H1 (cell line): ENCODE measurements around the gene RASAL2. TPM values are rescaled to one million over a fixed set of nuclear protein-coding genes. Genes with fewer than 3 reads are reported as not detected.

Experiments used
- CTCF ChIA-PET: fragments of 300-600 bp; sonication (Branson Sonifier 250); formaldehyde crosslinking; loops from one replicate; lab custom pipeline; 2021; ENCODE audit not compliant: partially characterized antibody; lab: Charles Lee
- POLR2A ChIA-PET: fragments of 300-600 bp; sonication (Branson Sonifier 250); formaldehyde crosslinking; loops from one replicate; lab custom pipeline; 2021; ENCODE audit warnings: inconsistent platforms; ENCODE audit not compliant: partially characterized antibody; lab: Charles Lee
- DNase-seq, 2 experiments: peaks; one replicate each; pipeline versions ENCODE4 v3.0.0 to v3.0.0-alpha.2; 2010 to 2022; ENCODE audit warnings: low spot score in 2 of 2, low read depth in 1 of 2, mixed read lengths in 1 of 2
- FAIRE-seq: peaks from 2 replicates; lab custom pipeline; 2011; peaks lifted over from hg19 to GRCh38; lab: Jason Lieb, UNC
- H2AFZ ChIP-seq: 2 replicates; pipeline ENCODE4 v1.8.1; 2012; ENCODE audit warnings: low read length, inconsistent platforms
- H2AK5ac ChIP-seq: 2 replicates; pipeline ENCODE4 v1.6.1; 2013; ENCODE audit warnings: low read depth, low read length
- H2BK120ac ChIP-seq: replicated peaks from 2 replicates; pipeline ENCODE3; 2013; ENCODE audit warnings: low read depth, low read length, inconsistent platforms
- H2BK12ac ChIP-seq: 2 replicates; pipeline ENCODE4 v1.6.1; 2013; ENCODE audit warnings: low read depth, low read length
- H2BK15ac ChIP-seq: 2 replicates; pipeline ENCODE4 v1.6.1; 2013; ENCODE audit warnings: low read length
- H2BK20ac ChIP-seq: 2 replicates; pipeline ENCODE4 v1.6.1; 2013; ENCODE audit warnings: low read length
- H2BK5ac ChIP-seq: 2 replicates; pipeline ENCODE4 v1.6.1; 2013; ENCODE audit warnings: low read depth, low read length
- H3K14ac ChIP-seq: 2 replicates; pipeline ENCODE4 v1.6.1; 2013; ENCODE audit warnings: inconsistent platforms; ENCODE audit not compliant: insufficient read length
- H3K18ac ChIP-seq: 2 replicates; pipeline ENCODE4 v1.6.1; 2013; ENCODE audit warnings: low read length; ENCODE audit errors: extremely low read depth
- H3K23ac ChIP-seq: 2 replicates; pipeline ENCODE4 v1.6.1; 2013; ENCODE audit warnings: inconsistent platforms; ENCODE audit not compliant: insufficient read length
- H3K23me2 ChIP-seq: 2 replicates; pipeline ENCODE4 v1.6.1; 2013; ENCODE audit warnings: low read depth, low read length
- H3K27ac ChIP-seq: 2 replicates; pipeline ENCODE4 v1.6.1; 2011; ENCODE audit warnings: low read depth, low read length, inconsistent platforms
- H3K27me3 ChIP-seq, 4 experiments: replicated peaks in 1 of 4; 1 replicate in 1 of 4; 2 replicates in 3 of 4; pipeline versions ENCODE4 v1.6.1 to v1.8.1; 2011 to 2013; ENCODE audit warnings: low read length in 3 of 4, mild to moderate bottlenecking in 3 of 4, inconsistent platforms in 2 of 4, mixed read lengths in 2 of 4, moderate library complexity in 1 of 4; ENCODE audit not compliant: control insufficient read depth in 3 of 4, insufficient read depth in 3 of 4; ENCODE audit errors: extremely low read depth in 1 of 4
- H3K36me3 ChIP-seq, 4 experiments: 2 replicates each; pipeline versions ENCODE4 v1.6.1 to v1.8.1; 2011 to 2013; ENCODE audit warnings: mild to moderate bottlenecking in 4 of 4, low read length in 3 of 4, moderate library complexity in 2 of 4, control low read depth in 1 of 4, inconsistent platforms in 1 of 4; ENCODE audit not compliant: insufficient read depth in 4 of 4, control insufficient read depth in 2 of 4
- H3K4ac ChIP-seq: replicated peaks from 2 replicates; pipeline ENCODE3; 2013; ENCODE audit warnings: low read length, low read depth, mixed read lengths, inconsistent platforms; ENCODE audit not compliant: insufficient read length
- H3K4me1 ChIP-seq, 4 experiments: replicated peaks in 1 of 4; 1 replicate in 1 of 4; 2 replicates in 3 of 4; pipeline versions ENCODE4 v1.6.1 to v1.8.1; 2011 to 2013; ENCODE audit warnings: low read length in 3 of 4, inconsistent platforms in 2 of 4, mixed read lengths in 1 of 4; ENCODE audit not compliant: insufficient read depth in 4 of 4, control insufficient read depth in 3 of 4
- H3K4me2 ChIP-seq, 2 experiments: 2 replicates each; pipeline versions ENCODE4 v1.6.1 to v1.8.1; 2011 to 2013; ENCODE audit warnings: low read depth in 2 of 2, low read length in 2 of 2, control low read depth in 1 of 2, inconsistent platforms in 1 of 2, mild to moderate bottlenecking in 1 of 2; ENCODE audit not compliant: insufficient read depth in 1 of 2
- H3K4me3 ChIP-seq, 4 experiments: fragments of 200-600, 300-600 bp in 1 of 4; sonication (generic), shearing (Covaris generic), sonication (Bioruptor Twin) in 1 of 4; 2 replicates each; pipeline versions ENCODE4 v1.5.1 to v1.8.1; 2011 to 2016; ENCODE audit warnings: low read length in 4 of 4, low read depth in 3 of 4, control low read depth in 2 of 4, inconsistent platforms in 2 of 4, mild to moderate bottlenecking in 2 of 4, mixed read lengths in 1 of 4, moderate library complexity in 1 of 4; ENCODE audit not compliant: insufficient read depth in 2 of 4; ENCODE audit errors: extremely low read depth in 1 of 4
- H3K56ac ChIP-seq: replicated peaks from 2 replicates; pipeline ENCODE3; 2013; ENCODE audit warnings: low read depth, mild to moderate bottlenecking, mixed read lengths, low read length, inconsistent platforms; ENCODE audit not compliant: insufficient read length
- H3K79me1 ChIP-seq: 2 replicates; pipeline ENCODE4 v1.6.1; 2013; ENCODE audit warnings: low read depth, low read length, control low read depth
- H3K79me2 ChIP-seq, 2 experiments: 2 replicates each; pipeline versions ENCODE4 v1.6.1 to v1.8.1; 2012 to 2013; ENCODE audit warnings: low read length in 2 of 2, mild to moderate bottlenecking in 2 of 2, inconsistent platforms in 1 of 2; ENCODE audit not compliant: insufficient read depth in 2 of 2, control insufficient read depth in 1 of 2
- H3K9ac ChIP-seq, 4 experiments: replicated peaks in 1 of 4; 1 replicate in 1 of 4; 2 replicates in 3 of 4; pipeline versions ENCODE4 v1.6.1 to v1.8.1; 2011 to 2013; ENCODE audit warnings: low read depth in 3 of 4, low read length in 3 of 4, control low read depth in 2 of 4, mild to moderate bottlenecking in 2 of 4, moderate library complexity in 2 of 4, inconsistent platforms in 1 of 4; ENCODE audit errors: extremely low read depth in 1 of 4
- H3K9me3 ChIP-seq, 2 experiments: 2 replicates each; pipeline versions ENCODE4 v1.6.1 to v1.8.1; 2012 to 2013; ENCODE audit warnings: mild to moderate bottlenecking in 2 of 2, moderate library complexity in 2 of 2, control low read depth in 1 of 2, inconsistent platforms in 1 of 2, low read depth in 1 of 2, low read length in 1 of 2, mixed read lengths in 1 of 2; ENCODE audit not compliant: insufficient read depth in 2 of 2
- H4K20me1 ChIP-seq, 2 experiments: replicated peaks in 1 of 2; 2 replicates each; pipeline versions ENCODE3 to v1.8.1; 2011 to 2013; ENCODE audit warnings: inconsistent platforms in 2 of 2, low read length in 2 of 2, mild to moderate bottlenecking in 1 of 2; ENCODE audit not compliant: insufficient read depth in 2 of 2, control insufficient read depth in 1 of 2
- H4K5ac ChIP-seq: 2 replicates; pipeline ENCODE4 v1.6.1; 2013; ENCODE audit warnings: low read length, low read depth, mixed read lengths, inconsistent platforms; ENCODE audit not compliant: insufficient read length
- H4K8ac ChIP-seq: 2 replicates; pipeline ENCODE4 v1.8.0; 2013; ENCODE audit warnings: mild to moderate bottlenecking, moderate library complexity, low read length, inconsistent platforms; ENCODE audit not compliant: insufficient read depth; ENCODE audit errors: extremely low read depth
- H4K91ac ChIP-seq: replicated peaks from 2 replicates; pipeline ENCODE3; 2013; ENCODE audit warnings: low read length, mixed read lengths, inconsistent platforms; ENCODE audit not compliant: insufficient read length
- CBX8 ChIP-seq: fragments of 300-800, 300-1000 bp; sonication (generic); IDR thresholded peaks from 2 replicates; pipeline ENCODE4 v1.7.1; 2016; ENCODE audit warnings: low read depth, low read length, borderline replicate concordance
- CEBPB ChIP-seq: IDR thresholded peaks from 2 replicates; pipeline ENCODE4 v1.6.1; 2012; ENCODE audit warnings: low read depth, low read length
- EZH2 ChIP-seq: fragments of 200-600 bp; sonication (generic); IDR thresholded peaks from 2 replicates; pipeline ENCODE4 v1.7.1; 2012; ENCODE audit warnings: low read depth, mild to moderate bottlenecking, moderate library complexity, low read length, inconsistent platforms; ENCODE audit not compliant: severe bottlenecking
- FOSL1 ChIP-seq: IDR thresholded peaks from 2 replicates; pipeline ENCODE4 v1.6.1; 2011; ENCODE audit warnings: mild to moderate bottlenecking, low read depth, low read length, moderate library complexity; ENCODE audit not compliant: insufficient read depth
- JUND ChIP-seq: IDR thresholded peaks from 2 replicates; pipeline ENCODE4 v1.6.1; 2011; ENCODE audit warnings: mild to moderate bottlenecking, improper control_type of control experiment, low read length
- POU5F1 ChIP-seq: IDR thresholded peaks from 2 replicates; pipeline ENCODE4 v1.6.1; 2011; ENCODE audit warnings: low read depth, mild to moderate bottlenecking, low read length, moderate library complexity
- SAP30 ChIP-seq: fragments of 300-600 bp; sonication (generic); IDR thresholded peaks from 2 replicates; pipeline ENCODE4 v1.7.1; 2012; ENCODE audit warnings: low read length, moderate library complexity, mild to moderate bottlenecking, inconsistent platforms; ENCODE audit not compliant: insufficient read depth, insufficient replicate concordance
- SIN3A ChIP-seq, 2 experiments: IDR thresholded peaks in 1 of 2; conservative IDR thresholded peaks in 1 of 2; 2 replicates each; pipeline ENCODE4 v1.6.1; 2011 to 2012; ENCODE audit warnings: low read length in 2 of 2, improper control_type of control experiment in 1 of 2, low read depth in 1 of 2, mild to moderate bottlenecking in 1 of 2
- TAF1 ChIP-seq: IDR thresholded peaks from 2 replicates; pipeline ENCODE4 v1.6.1; 2011; ENCODE audit warnings: mild to moderate bottlenecking, low read depth, low read length
- YY1 ChIP-seq: IDR thresholded peaks from 2 replicates; pipeline ENCODE4 v1.6.1; 2011; ENCODE audit warnings: low read depth, mild to moderate bottlenecking, low read length
- ZNF274 ChIP-seq: IDR thresholded peaks from 2 replicates; pipeline ENCODE4 v1.7.0; 2012; ENCODE audit warnings: low read length, borderline replicate concordance; ENCODE audit errors: extremely low read depth
- polyA plus RNA-seq, 7 experiments: library from polyadenylated mRNA; depleted of rRNA in 3 of 7; stranded (reverse) in 5 of 7; unstranded in 2 of 7; fragments of >200 nt in 5 of 7; fragments of 200-250 nt in 2 of 7; gene quantifications; 1 replicate in 5 of 7; 2 replicates in 1 of 7; 4 replicates in 1 of 7; pipeline versions ENCODE4 v1.2.1 to v1.2.3, GENCODE V29; 2011 to 2013; ENCODE audit warnings: missing spikeins in 2 of 7, mixed read lengths in 2 of 7
- total RNA-seq: library from RNA; stranded (reverse); fragmentation: NEBNext Ultra II Directional; extraction: Animal tissue kit (Norgen Biotek cat#: 25700); gene quantifications from 2 replicates; pipeline ENCODE4 v1.2.1, GENCODE V29; 2021
- TF ChIP-seq, protein P1 (sequence below): IDR thresholded peaks from 2 replicates; pipeline ENCODE4 v1.6.1; 2012; ENCODE audit warnings: low read length, inconsistent platforms
- TF ChIP-seq, protein P2 (sequence below): IDR thresholded peaks from 2 replicates; pipeline ENCODE4 v1.6.1; 2012; ENCODE audit warnings: inconsistent platforms

The RASAL2 gene
- total and polyA plus RNA-seq, 2 of the 8 experiments (the other 6 are each of a cell fraction or from before 2014, with no cell fraction given) = 15.9 to 32.5 TPM

DNA sequence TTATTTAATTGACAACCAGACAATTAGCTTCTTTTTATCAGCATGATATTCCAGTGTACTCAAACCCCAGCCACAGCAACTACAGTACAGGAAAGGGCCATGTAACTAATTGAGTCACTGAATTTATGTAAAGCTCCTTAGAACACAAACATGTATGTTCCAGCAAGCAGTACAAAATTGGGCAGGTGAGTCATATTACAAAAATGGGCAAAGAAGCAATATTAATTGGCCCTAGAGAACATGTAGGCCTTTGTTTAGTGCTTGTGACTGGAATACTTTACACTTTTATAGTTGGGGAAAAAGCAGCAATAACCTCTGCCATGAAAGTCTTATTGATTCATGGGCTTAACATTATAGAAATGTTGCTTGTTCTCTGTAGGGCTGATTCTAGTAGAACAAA lies 371.1 kb downstream of the RASAL2 start:
- no peak overlapping the region for H3K9ac ChIP-seq
- no peak overlapping the region for H2BK15ac ChIP-seq
- no peak for DNase-seq
- no peak overlapping the region for H3K4me2 ChIP-seq
- H3K27ac ChIP-seq = no peak overlapping the region
- no peak overlapping the region for H2BK5ac ChIP-seq
- no peak overlapping the region for H2BK12ac ChIP-seq
- H3K14ac ChIP-seq = no peak overlapping the region
- H4K91ac ChIP-seq = no peak overlapping the region
- H3K4ac ChIP-seq = no peak overlapping the region
- H3K23me2 ChIP-seq = no peaks in the 10 kb centered on the region
- no peak overlapping the region for H2BK20ac ChIP-seq
- H3K56ac ChIP-seq = no peak overlapping the region
- H2BK120ac ChIP-seq = no peak overlapping the region
- no peak overlapping the region for H3K18ac ChIP-seq
- H4K20me1 ChIP-seq = no peaks in the 10 kb centered on the region
- POLR2A ChIA-PET = no interaction called here
- CTCF ChIA-PET = interaction anchor here (0.7 to 4.4 kb wide), 8 partner anchors 11 to 632 kb away, joined by 3 to 22 read pairs (median 3); no protein-coding TSS in a partner anchor
- H4K5ac ChIP-seq = no peak overlapping the region
- no peak overlapping the region for H2AK5ac ChIP-seq
- peaks cover 2 to 24% (median 11%) of the 10 kb centered on the region in 4 experiments; a peak in 7 of 8 replicates for H3K36me3 ChIP-seq
- H3K79me2 ChIP-seq = no peaks in the 10 kb centered on the region
- H3K27me3 ChIP-seq = no peaks in the 10 kb centered on the region
- FAIRE-seq = no peak
- H3K23ac ChIP-seq = no peak overlapping the region
- no peaks in the 10 kb centered on the region for H3K9me3 ChIP-seq
- no peaks in the 10 kb centered on the region for H3K79me1 ChIP-seq
- no peak overlapping the region for H4K8ac ChIP-seq
- H3K4me3 ChIP-seq = no peak overlapping the region
- no peaks in the 10 kb centered on the region for H3K4me1 ChIP-seq
- H2AFZ ChIP-seq = no peak overlapping the region
- no peak for TF ChIP-seq SIN3A (conservative IDR thresholded peaks at IDR 0.05 in 1 of 2, IDR thresholded peaks at IDR 0.05 in 1 of 2; ENCODE audit: low read depth in 1 of 2, low read length in 2 of 2)
- no peak for TF ChIP-seq SAP30
- no peak for TF ChIP-seq EZH2
- TF ChIP-seq YY1 = no peak
- no peak for TF ChIP-seq POU5F1
- TF ChIP-seq JUND = no peak
- TF ChIP-seq CBX8 = no peak
- no peak for TF ChIP-seq CEBPB
- TF ChIP-seq ZNF274 = no peak
- TF ChIP-seq, protein P1, sequence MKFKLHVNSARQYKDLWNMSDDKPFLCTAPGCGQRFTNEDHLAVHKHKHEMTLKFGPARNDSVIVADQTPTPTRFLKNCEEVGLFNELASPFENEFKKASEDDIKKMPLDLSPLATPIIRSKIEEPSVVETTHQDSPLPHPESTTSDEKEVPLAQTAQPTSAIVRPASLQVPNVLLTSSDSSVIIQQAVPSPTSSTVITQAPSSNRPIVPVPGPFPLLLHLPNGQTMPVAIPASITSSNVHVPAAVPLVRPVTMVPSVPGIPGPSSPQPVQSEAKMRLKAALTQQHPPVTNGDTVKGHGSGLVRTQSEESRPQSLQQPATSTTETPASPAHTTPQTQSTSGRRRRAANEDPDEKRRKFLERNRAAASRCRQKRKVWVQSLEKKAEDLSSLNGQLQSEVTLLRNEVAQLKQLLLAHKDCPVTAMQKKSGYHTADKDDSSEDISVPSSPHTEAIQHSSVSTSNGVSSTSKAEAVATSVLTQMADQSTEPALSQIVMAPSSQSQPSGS = no peak
- TF ChIP-seq, protein P2, sequence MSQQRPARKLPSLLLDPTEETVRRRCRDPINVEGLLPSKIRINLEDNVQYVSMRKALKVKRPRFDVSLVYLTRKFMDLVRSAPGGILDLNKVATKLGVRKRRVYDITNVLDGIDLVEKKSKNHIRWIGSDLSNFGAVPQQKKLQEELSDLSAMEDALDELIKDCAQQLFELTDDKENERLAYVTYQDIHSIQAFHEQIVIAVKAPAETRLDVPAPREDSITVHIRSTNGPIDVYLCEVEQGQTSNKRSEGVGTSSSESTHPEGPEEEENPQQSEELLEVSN = no peak
- no peak for TF ChIP-seq FOSL1
- no peak for TF ChIP-seq TAF1
